ENCODE data around the gene PCK2.

PCK2 gene

GRCh38 chr14:24119691-24120090 lies 25.6 kb downstream of the PCK2 start:
- no peak overlapping the region for H3K4me3 ChIP-seq (replicated peaks; ENCODE audit: insufficient read depth, low read length)
- TF ChIP-seq POLR2AphosphoS5 (IDR thresholded peaks at IDR 0.05; ENCODE audit: low read depth): no peak
- no peak for TF ChIP-seq REST (IDR thresholded peaks at IDR 0.05; ENCODE audit: insufficient replicate concordance, low read depth)
- TF ChIP-seq GABPA (IDR thresholded peaks at IDR 0.05; ENCODE audit: low read depth): no peak
- TF ChIP-seq CTCF (IDR thresholded peaks at IDR 0.05; ENCODE audit: insufficient read depth, low read length): no peak
- no peak for TF ChIP-seq SPI1 (IDR thresholded peaks at IDR 0.05; ENCODE audit: borderline replicate concordance, low read depth)
- no peaks in the 10 kb centered on the region for H3K27me3 ChIP-seq (ENCODE audit: insufficient read depth, poor library complexity, severe bottlenecking)
- no peak overlapping the region for H3K27ac ChIP-seq (replicated peaks)
- DNase-seq (ENCODE audit: low read depth in 1 of 2, low spot score in 1 of 2): no peak

GRCh38 chr14:24121210-24121609 lies 27.1 kb downstream of the PCK2 start:
- no peak for DNase-seq (ENCODE audit: low read depth in 1 of 2, low spot score in 1 of 2)
- Histone ChIP-seq H3K27ac (replicated peaks) (no peak overlapping the region), H3K27me3 (ENCODE audit: insufficient read depth, poor library complexity, severe bottlenecking) (no peaks in the 10 kb centered on the region), H3K4me3 (replicated peaks; ENCODE audit: insufficient read depth, low read length) (no peak overlapping the region)
- no peak for TF ChIP-seq SPI1 (IDR thresholded peaks at IDR 0.05; ENCODE audit: borderline replicate concordance, low read depth)
- no peak for TF ChIP-seq GABPA (IDR thresholded peaks at IDR 0.05; ENCODE audit: low read depth)
- no peak for TF ChIP-seq REST (IDR thresholded peaks at IDR 0.05; ENCODE audit: insufficient replicate concordance, low read depth)
- TF ChIP-seq POLR2AphosphoS5 (IDR thresholded peaks at IDR 0.05; ENCODE audit: low read depth): no peak
- no peak for TF ChIP-seq CTCF (IDR thresholded peaks at IDR 0.05; ENCODE audit: insufficient read depth, low read length)

GRCh38 chr14:24122416-24122815 lies 28.3 kb downstream of the PCK2 start:
- Histone ChIP-seq H3K4me3 (replicated peaks; ENCODE audit: insufficient read depth, low read length) (no peak overlapping the region), H3K27me3 (ENCODE audit: insufficient read depth, poor library complexity, severe bottlenecking) (no peaks in the 10 kb centered on the region), H3K27ac (replicated peaks) (no peak overlapping the region)
- TF ChIP-seq GABPA (IDR thresholded peaks at IDR 0.05; ENCODE audit: low read depth) (no peak), SPI1 (IDR thresholded peaks at IDR 0.05; ENCODE audit: borderline replicate concordance, low read depth) (no peak), CTCF (IDR thresholded peaks at IDR 0.05; ENCODE audit: insufficient read depth, low read length) (no peak), POLR2AphosphoS5 (IDR thresholded peaks at IDR 0.05; ENCODE audit: low read depth) (no peak), REST (IDR thresholded peaks at IDR 0.05; ENCODE audit: insufficient replicate concordance, low read depth) (no peak)
- DNase-seq (ENCODE audit: low read depth in 1 of 2, low spot score in 1 of 2): no peak
